NCI-H146 (cell line): Measurements from ENCODE around the gene MASTL.

Source experiments
- DNase-seq: peaks from one replicate; lab custom pipeline; 2025; lab: John Stamatoyannopoulos, UW

Gene MASTL

GRCh38 chr10:27155066-27155754, at the start of gene MASTL:
MASTL (plus strand) TSS chr10:27155352; CDS start chr10:27155427, 75 bp downstream.
- DNase-seq, result peak; percentile 87

- DNase-seq, result no peak
Measured at GRCh38 chr10:27108165-27108564, 47.0 kb upstream of the MASTL start.

GRCh38 chr10:27134371-27134770, 20.8 kb upstream of the MASTL start:
- DNase-seq, result no peak

GRCh38 chr10:27138277-27138676, 16.9 kb upstream of the MASTL start:
- DNase-seq, result no peak

GRCh38 chr10:27143686-27144085, 11.5 kb upstream of the MASTL start:
- DNase-seq, result no peak

- DNase-seq, result no peak
Measured at GRCh38 chr10:27145937-27146336, 9.2 kb upstream of the MASTL start.

GRCh38 chr10:27147701-27148100, 7.5 kb upstream of the MASTL start:
- DNase-seq, result no peak

- no peak for DNase-seq
Measured at GRCh38 chr10:27150261-27150660, 4.9 kb upstream of the MASTL start.

- no peak for DNase-seq
Measured at GRCh38 chr10:27152687-27153086, 2.5 kb upstream of the MASTL start.

- no peak for DNase-seq
Measured at GRCh38 chr10:27153329-27153728, 1.8 kb upstream of the MASTL start.

- peak; percentile 35 for DNase-seq
Measured at GRCh38 chr10:27153845-27154193, 1.3 kb upstream of the MASTL start.

- DNase-seq, result peak; percentile 6
Measured at GRCh38 chr10:27156566-27156965, 1.4 kb downstream of the MASTL start.

GRCh38 chr10:27157150-27157549, 2.0 kb downstream of the MASTL start:
- DNase-seq, result no peak

GRCh38 chr10:27158421-27158820, 3.3 kb downstream of the MASTL start:
- DNase-seq, result no peak

- DNase-seq, result no peak
Measured at GRCh38 chr10:27169849-27170248, 14.7 kb downstream of the MASTL start.

GRCh38 chr10:27188259-27188658, 33.1 kb downstream of the MASTL start:
- DNase-seq, result no peak

GRCh38 chr10:27188897-27189296, 33.7 kb downstream of the MASTL start:
- DNase-seq, result no peak

GRCh38 chr10:27190508-27190907, 35.4 kb downstream of the MASTL start:
- DNase-seq, result no peak

- no peak for DNase-seq
Measured at GRCh38 chr10:27192284-27192683, 37.1 kb downstream of the MASTL start.

GRCh38 chr10:27197980-27198620, 42.9 kb downstream of the MASTL start:
- DNase-seq, result no peak

- DNase-seq, result no peak
Measured at GRCh38 chr10:27203806-27204205, 48.7 kb downstream of the MASTL start.

GRCh38 chr10:27207350-27207749, 52.2 kb downstream of the MASTL start:
- DNase-seq, result no peak

- DNase-seq, result peak; percentile 23
Measured at GRCh38 chr10:27223964-27224363, 68.8 kb downstream of the MASTL start.

- DNase-seq, result no peak
Measured at GRCh38 chr10:27225011-27225590, 69.9 kb downstream of the MASTL start.
